GM12878 (cell line): Measurements from ENCODE around the gene CACNB3. TPM values are rescaled to one million over a fixed set of nuclear protein-coding genes. Genes with fewer than 3 reads are reported as not detected.

ENCODE experiments used
- ATAC-seq: fragments of 200-7000 bp; cut with Tn5 transposase; 3 replicates; pipeline ENCODE4 v1.9.1; 2020; ENCODE audit warnings: mild to moderate bottlenecking, moderate library complexity
- BruUV-seq: library from RNA; stranded (reverse); fragments of 400-500 nt; replicated peaks from 2 replicates; lab custom pipeline; 2021; lab: Mats Ljungman, UMichigan
- CTCF ChIA-PET: fragments of 300-600 bp; sonication (Branson Sonifier 250); formaldehyde crosslinking; extraction: SDS; loops from one replicate; lab custom pipeline; 2021; ENCODE audit warnings: inconsistent platforms; lab: Yijun Ruan, JAX
- POLR2A ChIA-PET: fragments of 350-600 bp; formaldehyde crosslinking; extraction: SDS; loops from one replicate; lab custom pipeline; 2021; ENCODE audit warnings: inconsistent platforms; lab: Charles Lee
- RAD21 ChIA-PET: fragments of 300-600 bp; sonication (Branson Sonifier 250); formaldehyde crosslinking; loops from one replicate; lab custom pipeline; 2023; ENCODE audit warnings: antibody characterized with exemption; ENCODE audit not compliant: unreplicated experiment; lab: Charles Lee
- SMC1A ChIA-PET: fragments of 300-600 bp; sonication (Branson Sonifier 250); formaldehyde crosslinking; loops from one replicate; lab custom pipeline; 2023; ENCODE audit not compliant: unreplicated experiment, uncharacterized antibody; lab: Charles Lee
- DNase-seq: peaks from one replicate; pipeline ENCODE4 v3.0.0-alpha.2; 2011; ENCODE audit warnings: low read depth, low spot score
- FAIRE-seq: peaks from 3 replicates; lab custom pipeline; 2011; peaks lifted over from hg19 to GRCh38; lab: Jason Lieb, UNC
- H2AFZ ChIP-seq: 2 replicates; pipeline ENCODE4 v1.6.0; 2011; ENCODE audit warnings: low read depth, low read length, control low read depth; ENCODE audit not compliant: control insufficient read depth
- H3K27ac ChIP-seq: 2 replicates; pipeline ENCODE4 v1.5.1; 2011; ENCODE audit warnings: control low read depth; ENCODE audit not compliant: control insufficient read depth, insufficient read depth
- H3K27me3 ChIP-seq, 2 experiments: replicated peaks in 1 of 2; 2 replicates each; pipeline versions ENCODE4 v1.6.0 to v1.6.1; 2011; ENCODE audit warnings: low read length in 1 of 2; ENCODE audit not compliant: control insufficient read depth in 2 of 2, insufficient read depth in 2 of 2
- H3K36me3 ChIP-seq, 2 experiments: 2 replicates each; pipeline ENCODE4 v1.5.1; 2011; ENCODE audit warnings: low read length in 1 of 2; ENCODE audit not compliant: control insufficient read depth in 2 of 2, insufficient read depth in 2 of 2
- H3K4me1 ChIP-seq: 2 replicates; pipeline ENCODE4 v1.6.1; 2011; ENCODE audit warnings: mild to moderate bottlenecking, low read length, moderate library complexity, mixed read lengths; ENCODE audit not compliant: control insufficient read depth, insufficient read depth
- H3K4me2 ChIP-seq: 2 replicates; pipeline ENCODE4 v1.6.0; 2011; ENCODE audit warnings: control low read depth; ENCODE audit not compliant: control insufficient read depth, insufficient read depth
- H3K4me3 ChIP-seq: fragments of 200-600 bp; sonication (generic); 2 replicates; pipeline ENCODE4 v1.5.1; 2016
- H3K79me2 ChIP-seq: 2 replicates; pipeline ENCODE4 v1.6.0; 2011; ENCODE audit warnings: low read length; ENCODE audit not compliant: control insufficient read depth, insufficient read depth
- H3K9ac ChIP-seq: 2 replicates; pipeline ENCODE4 v1.8.0; 2011; ENCODE audit warnings: low read length, control low read depth, mixed read lengths; ENCODE audit not compliant: control insufficient read depth, insufficient read depth
- H3K9me3 ChIP-seq: replicated peaks from 3 replicates; pipeline ENCODE4 v1.5.1; 2011; ENCODE audit warnings: mild to moderate bottlenecking, low read length; ENCODE audit not compliant: control insufficient read depth, insufficient read depth
- H4K20me1 ChIP-seq: 2 replicates; pipeline ENCODE4 v1.6.0; 2011; ENCODE audit not compliant: control insufficient read depth, insufficient read depth
- BCL3 ChIP-seq: IDR thresholded peaks from 2 replicates; pipeline ENCODE4 v1.6.1; 2011; ENCODE audit warnings: borderline replicate concordance, low read depth, mild to moderate bottlenecking, moderate library complexity, low read length; ENCODE audit not compliant: insufficient read depth, poor library complexity, severe bottlenecking
- CHD4 ChIP-seq: fragments of 200-600 bp; sonication (generic); IDR thresholded peaks from 2 replicates; pipeline ENCODE4 v1.6.1; 2016; ENCODE audit warnings: mild to moderate bottlenecking
- HDAC2 ChIP-seq: fragments of 200-600 bp; sonication (generic); IDR thresholded peaks from 2 replicates; pipeline ENCODE4 v1.6.1; 2017
- HDAC6 ChIP-seq: fragments of 200-600 bp; sonication (generic); IDR thresholded peaks from one replicate; pipeline ENCODE4 v1.8.0; 2017; ENCODE audit warnings: antibody characterized with exemption; ENCODE audit not compliant: unreplicated experiment
- IKZF2 ChIP-seq, 2 experiments: fragments of 450-650 bp; IDR thresholded peaks; 2 replicates each; pipeline ENCODE4 v1.6.1; 2017; ENCODE audit warnings: mild to moderate bottlenecking in 2 of 2, moderate library complexity in 2 of 2
- IRF5 ChIP-seq: fragments of 450-650 bp; IDR thresholded peaks from 2 replicates; pipeline ENCODE4 v1.6.1; 2017; ENCODE audit warnings: borderline replicate concordance
- KAT2A ChIP-seq: conservative IDR thresholded peaks from 2 replicates; pipeline ENCODE4 v1.6.1; 2011; ENCODE audit warnings: low read depth, low read length; ENCODE audit not compliant: control insufficient read depth
- PAX5 ChIP-seq: IDR thresholded peaks from 2 replicates; pipeline ENCODE4 v1.6.1; 2011; ENCODE audit warnings: low read depth, low read length, borderline replicate concordance
- POLR2A ChIP-seq: IDR thresholded peaks from 2 replicates; pipeline ENCODE4 v1.6.1; 2011; ENCODE audit warnings: low read depth, mild to moderate bottlenecking, low read length
- RUNX3 ChIP-seq: IDR thresholded peaks from 2 replicates; pipeline ENCODE4 v1.6.1; 2012; ENCODE audit warnings: low read length, inconsistent platforms
- SREBF1 ChIP-seq: IDR thresholded peaks from 2 replicates; pipeline ENCODE4 v1.6.1; 2012; ENCODE audit warnings: mild to moderate bottlenecking, low read length
- WGBS: methylation state at CpG from one replicate; pipeline ENCODE4 v1.1.6; 2016; ENCODE audit warnings: low lambda C conversion rate; ENCODE audit not compliant: insufficient replicate concordance, insufficient coverage; ENCODE audit errors: missing lambda C conversion rate; 5-methylcytosine and 5-hydroxymethylcytosine counted together
- in situ Hi-C: fragments of 300-500 bp; cut with MboI; formaldehyde crosslinking; loops from 9 replicates; pipeline ENCODE4 v1.14.3; 2018; ENCODE audit warnings: mixed read lengths
- intact Hi-C: fragments of 100-400 bp; cut with micrococcal nuclease; formaldehyde crosslinking; loops from one replicate; pipeline ENCODE4 v1.14.2; 2022; ENCODE audit not compliant: unreplicated experiment
- polyA plus RNA-seq, 11 experiments: library from polyadenylated mRNA; depleted of rRNA in 4 of 11; unstranded in 6 of 11; stranded (reverse) in 5 of 11; fragments of >200 nt; fragmentation: Nextera tagmentation in 4 of 11; fragmentation: Illumina TruSeq in 1 of 11; extraction: Ambion mirVana in 4 of 11; extraction: Trizol in 1 of 11; gene quantifications; 1 replicate in 1 of 11; 2 replicates in 10 of 11; pipeline versions ENCODE4 v1.2.1 to v1.2.3, GENCODE V29; 2011 to 2016; ENCODE audit warnings: inconsistent platforms in 2 of 11, missing spikeins in 2 of 11, low read depth in 1 of 11
- total RNA-seq, 4 experiments: library from RNA; depleted of rRNA in 3 of 4; stranded (reverse); fragments of >200 nt in 3 of 4; fragmentation: Illumina TruSeq in 1 of 4; extraction: Trizol in 1 of 4; gene quantifications; 2 replicates each; pipeline versions ENCODE4 v1.2.1 to v1.2.3, GENCODE V29; 2013 to 2021
- TF ChIP-seq, protein P1 (sequence below): fragments of 150-350 bp; IDR thresholded peaks from 2 replicates; pipeline ENCODE4 v1.6.1; 2014; ENCODE audit warnings: mild to moderate bottlenecking, low read depth, low read length

Gene CACNB3
- total and polyA plus RNA-seq, 10 of the 15 experiments (the other 5 are each of a cell fraction or from before 2014, with no cell fraction given): 0.78 to 5.0 (median 1.7) TPM

DNA sequence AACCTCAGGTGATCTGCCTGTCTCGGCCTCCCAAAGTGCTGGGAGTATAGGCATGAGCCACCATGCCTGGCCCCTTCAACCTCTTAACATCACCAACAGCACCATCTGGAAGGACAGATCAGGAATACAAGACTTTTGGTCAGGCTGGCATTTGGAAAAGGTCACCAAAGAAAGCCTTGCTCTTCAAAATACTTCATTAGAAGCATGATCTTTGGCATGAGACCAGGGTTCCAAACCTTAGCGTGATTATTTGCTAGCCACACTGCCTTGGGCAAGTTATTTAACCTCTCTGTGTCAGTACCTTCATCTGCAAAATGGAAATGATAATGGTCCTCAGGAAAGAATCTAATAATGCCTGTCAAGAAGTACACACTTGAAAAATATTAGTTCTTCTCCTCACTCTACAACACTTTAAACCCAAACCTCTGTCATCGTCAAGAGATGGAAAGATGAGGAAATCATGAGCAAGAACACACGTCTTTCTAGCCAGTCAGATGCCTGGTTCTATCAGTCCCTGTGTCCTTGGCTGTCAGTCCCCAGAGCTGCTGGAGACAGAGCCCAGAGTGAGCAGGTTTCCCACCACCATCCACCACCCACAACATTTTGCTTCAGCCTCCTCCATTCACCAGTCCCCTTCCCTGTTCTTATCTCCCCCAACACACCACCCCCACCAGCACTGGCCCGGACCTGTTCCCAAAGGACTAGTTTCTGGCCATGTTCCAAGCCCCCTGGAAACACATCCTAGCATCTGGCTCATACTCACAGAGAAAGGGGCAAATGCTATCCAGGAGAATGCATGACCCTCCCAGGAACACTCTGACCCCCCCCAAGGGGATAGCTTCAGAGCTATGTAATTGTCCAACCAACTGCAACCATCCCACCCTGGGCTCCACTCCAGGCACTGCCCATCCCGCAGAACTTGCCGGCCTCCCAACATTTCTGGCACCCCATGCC is 31.4 kb upstream of the CACNB3 start:
- ChIA-PET RAD21 (no interaction called here), POLR2A (no interaction called here), CTCF (interaction anchor here (1.4 to 4.1 kb wide), 3 partner anchors 7 to 34 kb away, joined by 3 to 18 read pairs (median 11); no protein-coding TSS in a partner anchor), SMC1A (interaction anchor here (1.1 to 1.2 kb wide), 2 partner anchors 19 to 33 kb away, joined by 3 read pairs; no protein-coding TSS in a partner anchor)
- H2AFZ ChIP-seq: no peak overlapping the region
- H4K20me1 ChIP-seq: no peaks in the 10 kb centered on the region
- FAIRE-seq (no peak), ATAC-seq (no peak), DNase-seq (no peak)
- H3K27ac ChIP-seq: no peak overlapping the region
- in situ Hi-C loops (no loop called here), intact Hi-C loops (loop anchor here (1.0 kb wide), 1 partner anchor 20 kb away; no protein-coding TSS in a partner anchor)
- H3K79me2 ChIP-seq: no peaks in the 10 kb centered on the region
- no peak overlapping the region for H3K9ac ChIP-seq
- H3K36me3 ChIP-seq: no peaks in the 10 kb centered on the region
- no peak overlapping the region for H3K4me3 ChIP-seq
- 37% methylated on average over 7 of the region's 7 CpGs for WGBS
- no peak for TF ChIP-seq HDAC2
- no peak for TF ChIP-seq SREBF1
- TF ChIP-seq BCL3: no peak
- TF ChIP-seq IRF5: no peak
- TF ChIP-seq IKZF2 (IDR thresholded peaks at IDR 0.05): no peak
- no peak for TF ChIP-seq CHD4
- TF ChIP-seq KAT2A: no peak
- no peak for TF ChIP-seq PAX5
- no peak for TF ChIP-seq POLR2A
- TF ChIP-seq RUNX3: no peak
- TF ChIP-seq, protein P1, sequence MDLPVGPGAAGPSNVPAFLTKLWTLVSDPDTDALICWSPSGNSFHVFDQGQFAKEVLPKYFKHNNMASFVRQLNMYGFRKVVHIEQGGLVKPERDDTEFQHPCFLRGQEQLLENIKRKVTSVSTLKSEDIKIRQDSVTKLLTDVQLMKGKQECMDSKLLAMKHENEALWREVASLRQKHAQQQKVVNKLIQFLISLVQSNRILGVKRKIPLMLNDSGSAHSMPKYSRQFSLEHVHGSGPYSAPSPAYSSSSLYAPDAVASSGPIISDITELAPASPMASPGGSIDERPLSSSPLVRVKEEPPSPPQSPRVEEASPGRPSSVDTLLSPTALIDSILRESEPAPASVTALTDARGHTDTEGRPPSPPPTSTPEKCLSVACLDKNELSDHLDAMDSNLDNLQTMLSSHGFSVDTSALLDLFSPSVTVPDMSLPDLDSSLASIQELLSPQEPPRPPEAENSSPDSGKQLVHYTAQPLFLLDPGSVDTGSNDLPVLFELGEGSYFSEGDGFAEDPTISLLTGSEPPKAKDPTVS: no peak
- no peak for TF ChIP-seq HDAC6
- H3K27me3 ChIP-seq: no peaks in the 10 kb centered on the region
- TSS peak; percentile 67 for BruUV-seq
- no peak overlapping the region for H3K4me2 ChIP-seq
- H3K9me3 ChIP-seq: no peaks in the 10 kb centered on the region
- no peaks in the 10 kb centered on the region for H3K4me1 ChIP-seq
